Peyer's patch (tissue), 4 donors: Measurements from ENCODE around the gene PARD3B.

Experiments
- POLR2A ChIP-seq, 2 donors: fragments of 450-650 bp; IDR thresholded peaks; one replicate each; pipeline ENCODE4 v1.5.1; 2017; ENCODE audit warnings: antibody characterized with exemption in 2 of 2, mild to moderate bottlenecking in 2 of 2, moderate library complexity in 2 of 2
- TF ChIP-seq, protein P1 (sequence below), 6 experiments: fragments of 450-650 bp in 4 of 6; fragments of 200-600 bp in 2 of 6; sonication (generic) in 1 of 6; IDR thresholded peaks; one replicate each; pipeline ENCODE4 v1.5.1; 2017 to 2019; ENCODE audit warnings: antibody characterized with exemption in 6 of 6, mild to moderate bottlenecking in 3 of 6, moderate library complexity in 1 of 6

DNA sequence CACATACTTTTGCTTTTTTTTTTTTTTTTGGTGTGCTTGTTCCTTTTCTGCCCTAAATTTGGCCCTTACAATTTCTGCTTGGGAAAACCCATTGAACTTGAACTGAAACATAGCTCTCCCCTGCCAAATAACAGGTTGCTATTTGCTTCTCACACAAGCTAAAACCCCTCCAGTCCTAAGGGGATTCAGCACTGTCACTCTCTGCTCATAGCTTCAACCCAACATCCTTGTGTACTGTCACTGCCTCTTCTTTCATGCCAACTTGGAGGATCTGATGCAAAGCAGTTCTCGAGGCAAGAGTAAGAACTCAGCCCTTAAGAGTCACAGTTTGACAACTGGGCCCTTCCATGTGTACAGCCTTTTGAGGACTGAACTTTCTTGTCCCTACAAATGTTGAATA is 1106.4 kb downstream of the PARD3B start:
- TF ChIP-seq, protein P1, sequence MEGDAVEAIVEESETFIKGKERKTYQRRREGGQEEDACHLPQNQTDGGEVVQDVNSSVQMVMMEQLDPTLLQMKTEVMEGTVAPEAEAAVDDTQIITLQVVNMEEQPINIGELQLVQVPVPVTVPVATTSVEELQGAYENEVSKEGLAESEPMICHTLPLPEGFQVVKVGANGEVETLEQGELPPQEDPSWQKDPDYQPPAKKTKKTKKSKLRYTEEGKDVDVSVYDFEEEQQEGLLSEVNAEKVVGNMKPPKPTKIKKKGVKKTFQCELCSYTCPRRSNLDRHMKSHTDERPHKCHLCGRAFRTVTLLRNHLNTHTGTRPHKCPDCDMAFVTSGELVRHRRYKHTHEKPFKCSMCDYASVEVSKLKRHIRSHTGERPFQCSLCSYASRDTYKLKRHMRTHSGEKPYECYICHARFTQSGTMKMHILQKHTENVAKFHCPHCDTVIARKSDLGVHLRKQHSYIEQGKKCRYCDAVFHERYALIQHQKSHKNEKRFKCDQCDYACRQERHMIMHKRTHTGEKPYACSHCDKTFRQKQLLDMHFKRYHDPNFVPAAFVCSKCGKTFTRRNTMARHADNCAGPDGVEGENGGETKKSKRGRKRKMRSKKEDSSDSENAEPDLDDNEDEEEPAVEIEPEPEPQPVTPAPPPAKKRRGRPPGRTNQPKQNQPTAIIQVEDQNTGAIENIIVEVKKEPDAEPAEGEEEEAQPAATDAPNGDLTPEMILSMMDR (IDR thresholded peaks at IDR 0.05): no peak
- TF ChIP-seq POLR2A (IDR thresholded peaks at IDR 0.05): no peak
